ENCODE results near the gene ZMIZ1. TPM values are rescaled to one million over a fixed set of nuclear protein-coding genes. Genes with fewer than 3 reads are reported as not detected.

ZMIZ1 gene
- total RNA-seq, 1 donor from 2014 or later = 50.1 TPM

GRCh38 chr10:79358811-79359210, 290.0 kb downstream of the ZMIZ1 start:
- no peak for DNase-seq (ENCODE audit: extremely low read depth, low read depth, low spot score)

GRCh38 chr10:79359816-79360498, 291.2 kb downstream of the ZMIZ1 start:
- no peak for DNase-seq (ENCODE audit: extremely low read depth, low read depth, low spot score)

- no peak for DNase-seq (ENCODE audit: extremely low read depth, low read depth, low spot score)
These were observed 292.0 kb downstream of the ZMIZ1 start for GRCh38 chr10:79360499-79361342.

GRCh38 chr10:79361726-79362397, 293.1 kb downstream of the ZMIZ1 start:
- no peak for DNase-seq (ENCODE audit: extremely low read depth, low read depth, low spot score)
